Esophagus muscularis mucosa (tissue), 4 donors: ENCODE data around the gene C3orf70. TPM values are rescaled to one million over a fixed set of nuclear protein-coding genes. Genes with fewer than 3 reads are reported as not detected.

Source experiments
- DNase-seq: peaks from one replicate; pipeline ENCODE4 v3.0.0-alpha.2; 2017; ENCODE audit errors: extremely low spot score
- H3K27ac ChIP-seq, 4 donors: fragments of 200-600 bp; sonication (generic); replicated peaks in 1 of 4; 1 replicate in 3 of 4; 2 replicates in 1 of 4; pipeline ENCODE4 v1.5.1; 2016 to 2019; ENCODE audit warnings: mild to moderate bottlenecking in 1 of 4
- H3K27me3 ChIP-seq, 4 donors: fragments of 200-600 bp; sonication (generic); one replicate each; pipeline versions ENCODE4 v1.5.1 to v1.6.0; 2016 to 2019
- H3K36me3 ChIP-seq, 4 donors: fragments of 200-600 bp; sonication (generic); one replicate each; pipeline ENCODE4 v1.5.1; 2016 to 2019
- H3K4me1 ChIP-seq, 4 donors: fragments of 200-600 bp; sonication (generic); one replicate each; pipeline ENCODE4 v1.5.1; 2016 to 2019
- H3K4me3 ChIP-seq, 4 donors: fragments of 200-600 bp; sonication (generic); 1 replicate in 2 of 4; 2 replicates in 2 of 4; pipeline ENCODE4 v1.5.1; 2016 to 2019; ENCODE audit warnings: mild to moderate bottlenecking in 4 of 4, moderate library complexity in 1 of 4
- H3K9me3 ChIP-seq, 4 donors: fragments of 200-600 bp; sonication (generic); 1 replicate in 3 of 4; 2 replicates in 1 of 4; pipeline ENCODE4 v1.5.1; 2016 to 2019
- EP300 ChIP-seq: sonication (generic); formaldehyde crosslinking; IDR thresholded peaks from one replicate; pipeline ENCODE4 v1.6.1; 2017; ENCODE audit warnings: antibody characterized with exemption
- POLR2A ChIP-seq: fragments of 450-650 bp; IDR thresholded peaks from one replicate; pipeline ENCODE4 v1.6.1; 2017; ENCODE audit warnings: antibody characterized with exemption, moderate library complexity, mild to moderate bottlenecking, low read depth
- POLR2AphosphoS5 ChIP-seq, 2 donors: sonication (generic); formaldehyde crosslinking; IDR thresholded peaks; one replicate each; pipeline ENCODE4 v1.6.1; 2017; ENCODE audit warnings: antibody characterized with exemption in 2 of 2
- WGBS: methylation state at CpG from one replicate; pipeline ENCODE4 v1.1.5; 2018; 5-methylcytosine and 5-hydroxymethylcytosine counted together
- intact Hi-C: fragments of 100-400 bp; cut with DNase I; formaldehyde crosslinking; loops from one replicate; pipeline ENCODE4 v1.15.1; 2023
- total RNA-seq, 4 donors: library from RNA; depleted of rRNA; stranded (reverse); fragments of >200 nt; gene quantifications; one replicate each; pipeline versions ENCODE4 v1.1.0 to v1.2.1, GENCODE V29; 2016
- TF ChIP-seq, protein P1 (sequence below), 3 experiments: fragments of 200-600 bp in 2 of 3; fragments of 450-650 bp in 1 of 3; sonication (generic) in 2 of 3; IDR thresholded peaks; one replicate each; pipeline ENCODE4 v1.5.1; 2017 to 2019; ENCODE audit warnings: antibody characterized with exemption in 3 of 3, mild to moderate bottlenecking in 2 of 3, moderate library complexity in 1 of 3

The C3orf70 gene
- total RNA-seq, 4 donors from 2014 or later, result 33.1 to 54.0 (median 38.9) TPM

GRCh38 chr3:185081521-185081920 is 71.3 kb downstream of the C3orf70 start:
- WGBS, result 52% methylated on average over 1 of the region's 1 CpG
- TF ChIP-seq, protein P1, sequence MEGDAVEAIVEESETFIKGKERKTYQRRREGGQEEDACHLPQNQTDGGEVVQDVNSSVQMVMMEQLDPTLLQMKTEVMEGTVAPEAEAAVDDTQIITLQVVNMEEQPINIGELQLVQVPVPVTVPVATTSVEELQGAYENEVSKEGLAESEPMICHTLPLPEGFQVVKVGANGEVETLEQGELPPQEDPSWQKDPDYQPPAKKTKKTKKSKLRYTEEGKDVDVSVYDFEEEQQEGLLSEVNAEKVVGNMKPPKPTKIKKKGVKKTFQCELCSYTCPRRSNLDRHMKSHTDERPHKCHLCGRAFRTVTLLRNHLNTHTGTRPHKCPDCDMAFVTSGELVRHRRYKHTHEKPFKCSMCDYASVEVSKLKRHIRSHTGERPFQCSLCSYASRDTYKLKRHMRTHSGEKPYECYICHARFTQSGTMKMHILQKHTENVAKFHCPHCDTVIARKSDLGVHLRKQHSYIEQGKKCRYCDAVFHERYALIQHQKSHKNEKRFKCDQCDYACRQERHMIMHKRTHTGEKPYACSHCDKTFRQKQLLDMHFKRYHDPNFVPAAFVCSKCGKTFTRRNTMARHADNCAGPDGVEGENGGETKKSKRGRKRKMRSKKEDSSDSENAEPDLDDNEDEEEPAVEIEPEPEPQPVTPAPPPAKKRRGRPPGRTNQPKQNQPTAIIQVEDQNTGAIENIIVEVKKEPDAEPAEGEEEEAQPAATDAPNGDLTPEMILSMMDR (IDR thresholded peaks at IDR 0.05), result no peak
- no peak for TF ChIP-seq POLR2A
- TF ChIP-seq POLR2AphosphoS5 (IDR thresholded peaks at IDR 0.05), result no peak
- no peak for TF ChIP-seq EP300
- intact Hi-C loops, result no loop called here
- peaks cover 0 to 31% (median 22%) of the 10 kb centered on the region in 4 donors for H3K4me1 ChIP-seq
- H3K27ac ChIP-seq, result no peak overlapping the region
- H3K27me3 ChIP-seq, result no peaks in the 10 kb centered on the region
- H3K4me3 ChIP-seq, result no peak overlapping the region
- peaks cover 0 to 49% (median 16%) of the 10 kb centered on the region in 4 donors for H3K36me3 ChIP-seq
- H3K9me3 ChIP-seq, result no peaks in the 10 kb centered on the region
- no peak for DNase-seq

GRCh38 chr3:185079625-185080024 is 73.2 kb downstream of the C3orf70 start:
- DNase-seq, result no peak
- H3K9me3 ChIP-seq, result no peaks in the 10 kb centered on the region
- H3K36me3 ChIP-seq, result peaks cover 0 to 49% (median 16%) of the 10 kb centered on the region in 4 donors
- WGBS, result 74% methylated on average over 1 of the region's 1 CpG
- H3K27ac ChIP-seq, result no peak overlapping the region
- H3K4me3 ChIP-seq, result no peak overlapping the region
- intact Hi-C loops, result no loop called here
- H3K4me1 ChIP-seq, result peaks cover 0 to 19% (median 9%) of the 10 kb centered on the region in 4 donors
- TF ChIP-seq POLR2A (no peak), EP300 (no peak), POLR2AphosphoS5 (IDR thresholded peaks at IDR 0.05) (no peak)
- TF ChIP-seq, protein P1 (IDR thresholded peaks at IDR 0.05), result no peak
- H3K27me3 ChIP-seq, result no peaks in the 10 kb centered on the region

DNA sequence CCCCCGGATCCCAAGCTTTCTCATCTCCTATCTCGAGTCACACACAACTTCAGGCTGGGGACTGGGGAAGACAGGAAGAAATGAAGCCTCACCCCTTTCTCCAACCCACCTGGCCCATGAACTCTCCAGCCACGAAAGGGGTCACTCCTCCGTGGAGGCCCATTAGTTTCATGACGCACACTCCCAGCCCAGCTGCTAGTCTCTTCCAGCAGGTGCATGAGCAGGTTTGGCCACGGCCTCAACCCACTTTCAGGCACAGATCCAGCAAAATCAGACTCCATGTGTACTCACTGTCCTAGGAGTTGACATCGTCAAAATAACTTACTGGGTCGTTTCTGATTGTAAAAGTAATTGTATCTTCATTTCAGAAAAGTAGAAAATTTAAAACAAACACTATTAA is 76.6 kb downstream of the C3orf70 start:
- 66% methylated on average over 7 of the region's 8 CpGs for WGBS
- Histone ChIP-seq H3K27ac (no peak overlapping the region), H3K9me3 (no peaks in the 10 kb centered on the region), H3K27me3 (no peaks in the 10 kb centered on the region), H3K36me3 (peaks cover 0 to 29% (median 5%) of the 10 kb centered on the region in 4 donors), H3K4me3 (no peak overlapping the region), H3K4me1 (peaks cover 0 to 10% (median 6%) of the 10 kb centered on the region in 4 donors)
- TF ChIP-seq, protein P1 (IDR thresholded peaks at IDR 0.05), result no peak
- TF ChIP-seq POLR2A (no peak), EP300 (no peak), POLR2AphosphoS5 (IDR thresholded peaks at IDR 0.05) (no peak)
- no peak for DNase-seq
- intact Hi-C loops, result no loop called here

DNA sequence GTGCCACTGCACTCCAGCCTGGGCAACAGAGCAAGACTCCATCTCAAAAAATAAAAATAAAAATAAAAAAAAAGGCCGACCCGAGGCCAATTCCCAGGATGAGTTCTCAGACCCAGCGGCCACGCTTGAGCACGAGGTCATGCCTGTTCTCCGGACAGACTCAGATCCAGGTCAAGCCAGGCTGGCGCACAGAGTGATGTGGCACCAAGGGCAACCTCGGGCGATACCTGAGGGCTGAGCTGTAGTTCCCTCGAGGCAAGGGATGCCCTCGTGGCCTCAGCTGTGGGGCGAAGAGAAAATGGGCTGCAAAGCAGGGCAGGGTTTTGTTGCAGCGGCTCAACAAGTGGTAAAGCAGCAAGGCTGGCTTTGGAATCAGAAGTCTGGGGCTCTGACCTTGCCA is 77.3 kb downstream of the C3orf70 start:
- intact Hi-C loops, result no loop called here
- no peaks in the 10 kb centered on the region for H3K27me3 ChIP-seq
- peaks cover 0 to 22% (median 2%) of the 10 kb centered on the region in 4 donors for H3K36me3 ChIP-seq
- H3K4me3 ChIP-seq, result no peak overlapping the region
- DNase-seq, result no peak
- peaks cover 0 to 10% (median 6%) of the 10 kb centered on the region in 4 donors for H3K4me1 ChIP-seq
- H3K9me3 ChIP-seq, result no peaks in the 10 kb centered on the region
- H3K27ac ChIP-seq, result no peak overlapping the region
- 89% methylated on average over 13 of the region's 13 CpGs for WGBS
- TF ChIP-seq EP300 (no peak), POLR2AphosphoS5 (IDR thresholded peaks at IDR 0.05) (no peak), POLR2A (no peak)
- TF ChIP-seq, protein P1 (IDR thresholded peaks at IDR 0.05), result no peak

GRCh38 chr3:185071287-185071800 is 81.5 kb downstream of the C3orf70 start:
- 50% methylated on average over 2 of the region's 7 CpGs for WGBS
- no peak for DNase-seq
- TF ChIP-seq POLR2A (no peak), EP300 (no peak)
- no peaks in the 10 kb centered on the region for H3K27me3 ChIP-seq
- H3K9me3 ChIP-seq, result no peaks in the 10 kb centered on the region
- no peak overlapping the region for H3K27ac ChIP-seq
- peaks cover 0 to 6% (median 0%) of the 10 kb centered on the region in 4 donors for H3K4me1 ChIP-seq
- intact Hi-C loops, result no loop called here
- H3K4me3 ChIP-seq, result no peak overlapping the region
- no peaks in the 10 kb centered on the region for H3K36me3 ChIP-seq
